IMR-90 (cell line): ENCODE data around the gene EDIL3. TPM values are rescaled to one million over a fixed set of nuclear protein-coding genes. Genes with fewer than 3 reads are reported as not detected.

ENCODE experiments used
- ATAC-seq: fragments of 200-7000 bp; cut with Tn5 transposase; 2 replicates; pipeline ENCODE4 v1.9.1; 2020; ENCODE audit warnings: low read depth, mild to moderate bottlenecking, moderate library complexity
- BruUV-seq: library from RNA; stranded (reverse); fragments of 400-500 nt; replicated peaks from 2 replicates; lab custom pipeline; 2021; lab: Mats Ljungman, UMichigan
- CTCF ChIA-PET: fragments of 300-600 bp; formaldehyde crosslinking; extraction: SDS; loops from one replicate; lab custom pipeline; 2021; ENCODE audit warnings: antibody characterized with exemption; lab: Yijun Ruan, JAX
- POLR2A ChIA-PET: fragments of 300-600 bp; sonication (Branson Sonifier 250); formaldehyde crosslinking; loops from one replicate; lab custom pipeline; 2022; ENCODE audit warnings: antibody characterized with exemption; ENCODE audit not compliant: unreplicated experiment; lab: Charles Lee
- DNase-seq: peaks from one replicate; pipeline ENCODE4 v3.0.0; 2013
- H2AFZ ChIP-seq: replicated peaks from 2 replicates; pipeline ENCODE3; 2013; ENCODE audit warnings: low read length, mild to moderate bottlenecking; ENCODE audit not compliant: poor library complexity
- H2AK5ac ChIP-seq: 2 replicates; pipeline ENCODE4 v1.6.1; 2013; ENCODE audit warnings: low read depth, low read length, inconsistent platforms
- H2AK9ac ChIP-seq: replicated peaks from 2 replicates; pipeline ENCODE3; 2013; ENCODE audit warnings: mild to moderate bottlenecking, low read depth, low read length, moderate library complexity; ENCODE audit not compliant: poor library complexity
- H2BK120ac ChIP-seq: 2 replicates; pipeline ENCODE4 v1.6.1; 2013; ENCODE audit warnings: low read depth, low read length, inconsistent platforms
- H2BK15ac ChIP-seq: 3 replicates; pipeline ENCODE4 v1.6.1; 2013; ENCODE audit warnings: low read depth, low read length, inconsistent platforms
- H2BK20ac ChIP-seq: 2 replicates; pipeline ENCODE4 v1.6.1; 2013; ENCODE audit warnings: low read depth, mild to moderate bottlenecking, inconsistent platforms, low read length, moderate library complexity
- H2BK5ac ChIP-seq: 2 replicates; pipeline ENCODE4 v1.6.1; 2013; ENCODE audit warnings: mild to moderate bottlenecking, low read depth, low read length, inconsistent platforms; ENCODE audit not compliant: poor library complexity, severe bottlenecking
- H3K14ac ChIP-seq: replicated peaks from 2 replicates; pipeline ENCODE4 v1.6.1; 2013; ENCODE audit warnings: low read depth, low read length, inconsistent platforms
- H3K18ac ChIP-seq: 2 replicates; pipeline ENCODE4 v1.6.1; 2013; ENCODE audit warnings: low read depth, low read length, control low read depth
- H3K23ac ChIP-seq: 2 replicates; pipeline ENCODE4 v1.6.1; 2013; ENCODE audit warnings: low read depth, low read length, inconsistent platforms
- H3K27ac ChIP-seq: 2 replicates; pipeline ENCODE4 v1.5.1; 2013; ENCODE audit warnings: mild to moderate bottlenecking, control low read depth, low read length; ENCODE audit not compliant: insufficient read depth
- H3K27me3 ChIP-seq: 2 replicates; pipeline ENCODE4 v1.6.1; 2013; ENCODE audit warnings: low read length; ENCODE audit not compliant: control insufficient read depth, insufficient read depth
- H3K36me3 ChIP-seq: 2 replicates; pipeline ENCODE4 v1.6.1; 2013; ENCODE audit warnings: low read length, mixed read lengths; ENCODE audit not compliant: control insufficient read depth, insufficient read depth
- H3K4ac ChIP-seq: 2 replicates; pipeline ENCODE4 v1.6.1; 2013; ENCODE audit warnings: low read depth, low read length, inconsistent platforms
- H3K4me1 ChIP-seq: 2 replicates; pipeline ENCODE4 v1.6.1; 2013; ENCODE audit warnings: low read length, mixed read lengths; ENCODE audit not compliant: control insufficient read depth, insufficient read depth
- H3K4me2 ChIP-seq: 2 replicates; pipeline ENCODE4 v1.6.1; 2013; ENCODE audit warnings: low read depth, mild to moderate bottlenecking, control low read depth, low read length, moderate library complexity
- H3K4me3 ChIP-seq: 2 replicates; pipeline ENCODE4 v1.5.1; 2013; ENCODE audit warnings: low read depth, mild to moderate bottlenecking, control low read depth, low read length, moderate library complexity; ENCODE audit not compliant: insufficient read depth
- H3K56ac ChIP-seq: 2 replicates; pipeline ENCODE4 v1.6.1; 2013; ENCODE audit warnings: low read length, inconsistent platforms; ENCODE audit not compliant: insufficient read depth; ENCODE audit errors: extremely low read depth
- H3K79me1 ChIP-seq, 2 experiments: 2 replicates each; pipeline ENCODE4 v1.6.1; 2013; ENCODE audit warnings: low read length in 2 of 2, inconsistent platforms in 1 of 2, low read depth in 1 of 2
- H3K9ac ChIP-seq: 2 replicates; pipeline ENCODE4 v1.6.1; 2013; ENCODE audit warnings: low read depth, low read length, control low read depth
- H3K9me1 ChIP-seq: 2 replicates; pipeline ENCODE4 v1.6.1; 2013; ENCODE audit warnings: low read length, inconsistent platforms; ENCODE audit not compliant: insufficient read depth
- H3K9me3 ChIP-seq: 2 replicates; pipeline ENCODE4 v1.6.1; 2013; ENCODE audit warnings: low read length; ENCODE audit not compliant: control insufficient read depth, insufficient read depth
- H4K20me1 ChIP-seq: 2 replicates; pipeline ENCODE4 v1.6.1; 2013; ENCODE audit warnings: low read length, inconsistent platforms; ENCODE audit not compliant: insufficient read depth
- H4K5ac ChIP-seq: 2 replicates; pipeline ENCODE4 v1.6.1; 2013; ENCODE audit warnings: mild to moderate bottlenecking, low read depth, low read length, control low read depth
- H4K8ac ChIP-seq, 2 experiments: 2 replicates each; pipeline ENCODE4 v1.6.1; 2013; ENCODE audit warnings: low read depth in 2 of 2, low read length in 2 of 2, control low read depth in 1 of 2, inconsistent platforms in 1 of 2
- H4K91ac ChIP-seq: 2 replicates; pipeline ENCODE4 v1.6.1; 2013; ENCODE audit warnings: low read depth, low read length, inconsistent platforms; ENCODE audit not compliant: insufficient read depth
- BHLHE40 ChIP-seq: fragments of 150-350 bp; IDR thresholded peaks from 2 replicates; pipeline ENCODE4 v1.6.1; 2016; ENCODE audit warnings: mild to moderate bottlenecking, low read depth, low read length
- CEBPB ChIP-seq: IDR thresholded peaks from 2 replicates; pipeline ENCODE4 v1.6.1; 2012; ENCODE audit warnings: low read depth, low read length, improper control_type of control experiment
- CHD1 ChIP-seq: IDR thresholded peaks from 2 replicates; pipeline ENCODE4 v1.6.1; 2012; ENCODE audit warnings: low read depth, low read length, improper control_type of control experiment
- FOS ChIP-seq: fragments of 150-350 bp; IDR thresholded peaks from 2 replicates; pipeline ENCODE4 v1.6.1; 2016; ENCODE audit warnings: low read depth, low read length
- MAFK ChIP-seq: IDR thresholded peaks from 2 replicates; pipeline ENCODE4 v1.6.1; 2012; ENCODE audit warnings: low read depth, low read length, improper control_type of control experiment
- MXI1 ChIP-seq: IDR thresholded peaks from 2 replicates; pipeline ENCODE4 v1.6.1; 2012; ENCODE audit warnings: low read depth, mild to moderate bottlenecking, low read length, moderate library complexity, borderline replicate concordance
- RAD21 ChIP-seq: IDR thresholded peaks from 2 replicates; pipeline ENCODE4 v1.6.1; 2012; ENCODE audit warnings: low read length, improper control_type of control experiment
- RCOR1 ChIP-seq: IDR thresholded peaks from 2 replicates; pipeline ENCODE4 v1.6.1; 2012; ENCODE audit warnings: mild to moderate bottlenecking, low read length, improper control_type of control experiment; ENCODE audit not compliant: insufficient replicate concordance
- SMC3 ChIP-seq: fragments of 150-350 bp; IDR thresholded peaks from 2 replicates; pipeline ENCODE4 v1.6.1; 2016; ENCODE audit warnings: low read depth, mild to moderate bottlenecking, antibody characterized with exemption, low read length, moderate library complexity
- WGBS, 2 experiments: methylation state at CpG; one replicate each; pipeline versions ENCODE4 v1.1.5 to v1.1.7; 2013; ENCODE audit warnings: missing lambda C conversion rate in 2 of 2; ENCODE audit not compliant: insufficient read length in 1 of 2; ENCODE audit errors: extremely low coverage in 2 of 2; 5-methylcytosine and 5-hydroxymethylcytosine counted together
- dilution Hi-C: fragments of 300-500 bp; cut with HindIII; formaldehyde crosslinking; loops from one replicate; pipeline ENCODE4 v1.14.3; 2018; ENCODE audit warnings: low sequenced_read_pairs; ENCODE audit not compliant: unreplicated experiment
- in situ Hi-C: fragments of 300-500 bp; cut with MboI; formaldehyde crosslinking; loops from 3 replicates; pipeline ENCODE4 v1.14.3; 2019; ENCODE audit warnings: low sequenced_read_pairs, inconsistent platforms, mixed read lengths
- intact Hi-C: fragments of 100-400 bp; cut with micrococcal nuclease; formaldehyde crosslinking; loops from 2 replicates; pipeline ENCODE4 v1.10.0; 2022
- polyA plus RNA-seq, 3 experiments: library from polyadenylated mRNA; depleted of rRNA; stranded (reverse); fragments of >200 nt; gene quantifications; 2 replicates each; pipeline ENCODE4 v1.2.3, GENCODE V29; 2012; ENCODE audit warnings: low replicate concordance in 1 of 3
- total RNA-seq: library from RNA; depleted of rRNA; stranded (reverse); fragments of >200 nt; gene quantifications from 2 replicates; pipeline ENCODE4 v1.2.3, GENCODE V29; 2012
- TF ChIP-seq, protein P1 (sequence below): fragments of 150-350 bp; IDR thresholded peaks from 2 replicates; pipeline ENCODE4 v1.6.1; 2017; ENCODE audit warnings: mild to moderate bottlenecking, antibody characterized with exemption, low read length, low read depth

The EDIL3 gene
- total and polyA plus RNA-seq, 2 of the 4 experiments (the other 2 are of a cell fraction) = 55.5 to 82.8 TPM

- BruUV-seq = no TSS peak
- no peaks in the 10 kb centered on the region for H3K9me1 ChIP-seq
- H4K20me1 ChIP-seq = no peaks in the 10 kb centered on the region
- no peaks in the 10 kb centered on the region for H3K9me3 ChIP-seq
- TF ChIP-seq SMC3 = no peak
- TF ChIP-seq MAFK = no peak
- no peak for TF ChIP-seq CHD1
- TF ChIP-seq, protein P1, sequence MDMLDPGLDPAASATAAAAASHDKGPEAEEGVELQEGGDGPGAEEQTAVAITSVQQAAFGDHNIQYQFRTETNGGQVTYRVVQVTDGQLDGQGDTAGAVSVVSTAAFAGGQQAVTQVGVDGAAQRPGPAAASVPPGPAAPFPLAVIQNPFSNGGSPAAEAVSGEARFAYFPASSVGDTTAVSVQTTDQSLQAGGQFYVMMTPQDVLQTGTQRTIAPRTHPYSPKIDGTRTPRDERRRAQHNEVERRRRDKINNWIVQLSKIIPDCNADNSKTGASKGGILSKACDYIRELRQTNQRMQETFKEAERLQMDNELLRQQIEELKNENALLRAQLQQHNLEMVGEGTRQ = no peak
- no peak for TF ChIP-seq CEBPB
- TF ChIP-seq RAD21 = no peak
- no peak for TF ChIP-seq BHLHE40
- TF ChIP-seq FOS = no peak
- TF ChIP-seq RCOR1 = no peak
- TF ChIP-seq MXI1 = no peak
- no CpG with 5 or more reads among the region's 2 CpGs for WGBS, 2 experiments
- no peak for ATAC-seq
- peak overlapping the region; percentile 82; the same call in 1 of the 2 replicates for H3K9ac ChIP-seq
- H3K4me3 ChIP-seq = peak overlapping the region; percentile 92; the same call in 1 of the 2 replicates
- dilution Hi-C loops (no loop called here), intact Hi-C loops (loop anchor here (10.0 kb wide), 1 partner anchor 371 kb away; no protein-coding TSS in a partner anchor), in situ Hi-C loops (no loop called here)
- H3K23ac ChIP-seq = 0 out of 2 replicates have a peak overlapping the region, but pooled peaks have one; percentile 81
- no peak overlapping the region for H3K14ac ChIP-seq
- no peak overlapping the region for H3K4ac ChIP-seq
- H3K56ac ChIP-seq = no peak overlapping the region
- H4K91ac ChIP-seq = no peak overlapping the region
- H2BK5ac ChIP-seq = no peak overlapping the region
- no peak overlapping the region for H2BK15ac ChIP-seq
- H2BK120ac ChIP-seq = no peak overlapping the region
- no peak overlapping the region for H2AK5ac ChIP-seq
- peak overlapping the region; percentile 100 for H3K4me2 ChIP-seq
- no peak overlapping the region for H3K18ac ChIP-seq
- H2AK9ac ChIP-seq = no peak overlapping the region
- no peaks in the 10 kb centered on the region for H3K36me3 ChIP-seq
- DNase-seq = no peak
- CTCF ChIA-PET = no interaction called here
- no peaks in the 10 kb centered on the region for H3K27me3 ChIP-seq
- POLR2A ChIA-PET = no interaction called here
- peaks cover 3% of the 10 kb centered on the region for H3K4me1 ChIP-seq
- H3K27ac ChIP-seq = no peak overlapping the region
- no peak overlapping the region for H2BK20ac ChIP-seq
- peaks cover 10 to 24% of the 10 kb centered on the region in 2 experiments for H3K79me1 ChIP-seq
- H2AFZ ChIP-seq = no peak overlapping the region
- H4K5ac ChIP-seq = no peak overlapping the region
- H4K8ac ChIP-seq = 0 out of 4 replicates have a peak overlapping the region, but pooled peaks of 1 of the 2 experiments have one; percentile 58
Measured at GRCh38 chr5:84385705-84386104, 1.0 kb upstream of the EDIL3 start.
